Testis (tissue), 3 donors: ENCODE data around the gene PXDN. TPM values are rescaled to one million over a fixed set of nuclear protein-coding genes. Genes with fewer than 3 reads are reported as not detected.

ENCODE experiments used
- DNase-seq: peaks from one replicate; pipeline ENCODE4 v3.0.0-alpha.2; 2019
- H3K27ac ChIP-seq, 2 donors: fragments of 200-600 bp; sonication (generic); one replicate each; pipeline ENCODE4 v1.5.1; 2019
- H3K27me3 ChIP-seq: fragments of 200-600 bp; sonication (generic); one replicate; pipeline ENCODE4 v1.5.1; 2019
- H3K36me3 ChIP-seq: fragments of 200-600 bp; sonication (generic); one replicate; pipeline ENCODE4 v1.5.1; 2017; ENCODE audit warnings: low read depth; ENCODE audit errors: missing control alignments
- H3K4me1 ChIP-seq: fragments of 200-600 bp; sonication (generic); one replicate; pipeline ENCODE4 v1.5.1; 2019
- H3K4me3 ChIP-seq, 2 donors: fragments of 200-600 bp; sonication (generic); one replicate each; pipeline ENCODE4 v1.5.1; 2017 to 2019
- H3K9me3 ChIP-seq: fragments of 200-600 bp; sonication (generic); one replicate; pipeline ENCODE4 v1.5.1; 2017
- CTCF ChIP-seq, 3 experiments: fragments of 450-650 bp in 2 of 3; fragments of 200-600 bp in 1 of 3; sonication (generic) in 1 of 3; IDR thresholded peaks; one replicate each; pipeline ENCODE4 v1.5.1; 2016 to 2019; ENCODE audit warnings: antibody characterized with exemption in 3 of 3, mild to moderate bottlenecking in 2 of 3, moderate library complexity in 1 of 3
- POLR2A ChIP-seq: fragments of 450-650 bp; IDR thresholded peaks from one replicate; pipeline ENCODE4 v1.6.1; 2017; ENCODE audit warnings: antibody characterized with exemption, mild to moderate bottlenecking, moderate library complexity
- WGBS, 2 donors: methylation state at CpG; one replicate each; pipeline ENCODE4 v1.1.5; 2018; 5-methylcytosine and 5-hydroxymethylcytosine counted together
- intact Hi-C: fragments of 100-400 bp; cut with DNase I; formaldehyde crosslinking; loops from one replicate; pipeline ENCODE4 v1.15.1; 2023; ENCODE audit warnings: low total_unique reads
- polyA plus RNA-seq: library from polyadenylated mRNA; stranded (reverse); fragments of 350-450 nt; fragmentation: Illumina TruSeq; extraction: RNeasy Lipid Tissue Mini Kit (QIAGEN cat#74804); gene quantifications from one replicate; pipeline ENCODE4 v1.2.3, GENCODE V29; 2014; ENCODE audit warnings: low read depth, low replicate concordance; ENCODE audit not compliant: insufficient read depth
- total RNA-seq, 2 donors: library from RNA; depleted of rRNA; stranded (reverse); fragments of >200 nt; gene quantifications; one replicate each; pipeline ENCODE4 v1.2.3, GENCODE V29; 2016

The PXDN gene
- total and polyA plus RNA-seq, 3 donors from 2014 or later = 26.7 to 41.8 (median 33.8) TPM

DNA sequence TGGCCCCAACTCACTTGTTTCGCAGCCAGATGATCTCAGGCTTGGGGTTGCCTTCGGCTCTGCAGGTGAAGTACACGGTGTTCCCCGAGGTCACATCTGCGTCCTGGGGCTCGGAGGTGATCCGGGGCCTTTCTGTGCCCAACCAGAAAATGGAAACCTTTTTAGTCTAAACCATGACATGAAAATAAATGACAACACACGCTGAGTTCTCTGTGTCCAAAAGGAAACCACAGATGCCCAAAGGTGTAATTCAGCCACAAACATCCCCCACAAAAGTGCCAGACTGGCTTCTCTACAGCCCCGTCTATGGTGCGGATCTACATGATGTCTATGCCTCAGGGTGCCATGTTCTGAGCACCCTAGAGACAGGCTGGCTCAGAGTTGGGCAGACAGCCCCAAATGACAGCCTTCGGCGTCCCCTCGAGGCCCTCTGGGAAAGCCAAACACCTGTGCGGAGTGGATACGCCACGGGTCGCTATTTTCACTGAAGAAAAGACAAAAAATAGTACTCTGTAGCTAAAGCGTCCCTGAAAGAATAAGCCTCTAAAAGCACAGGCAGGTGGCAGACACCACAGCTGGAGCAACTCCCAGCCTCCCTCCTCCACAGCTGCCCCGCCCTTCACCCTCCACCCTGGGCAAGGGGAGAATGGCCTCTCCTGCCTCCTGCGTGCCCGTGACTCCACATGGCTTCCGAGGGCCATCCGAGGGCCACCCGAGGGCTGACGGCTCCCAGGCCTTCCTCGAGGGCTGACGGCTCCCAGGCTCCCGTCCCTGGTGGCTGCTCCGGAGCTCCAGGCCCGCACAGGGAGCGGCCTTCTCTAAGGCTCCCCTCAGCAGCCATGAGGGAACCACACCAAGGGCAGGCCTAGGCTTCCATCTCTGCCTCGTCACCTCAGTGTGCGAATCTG lies 67.1 kb downstream of the PXDN start:
- Histone ChIP-seq H3K4me1 (no peaks in the 10 kb centered on the region), H3K4me3 (no peak overlapping the region), H3K27me3 (no peaks in the 10 kb centered on the region), H3K36me3 (no peaks in the 10 kb centered on the region), H3K9me3 (no peaks in the 10 kb centered on the region), H3K27ac (no peak overlapping the region)
- intact Hi-C loops = no loop called here
- WGBS, 2 donors = 89 to 93% methylated on average over 30 to 33 of the region's 33 CpGs
- peak; percentile 5 for DNase-seq
- TF ChIP-seq CTCF (IDR thresholded peaks at IDR 0.05) (no peak), POLR2A (no peak)

GRCh38 chr2:1676091-1676912 lies 68.0 kb downstream of the PXDN start:
- DNase-seq = peak; percentile 12
- Histone ChIP-seq H3K27ac (no peak overlapping the region), H3K9me3 (no peaks in the 10 kb centered on the region), H3K27me3 (no peaks in the 10 kb centered on the region), H3K4me3 (no peak overlapping the region), H3K4me1 (no peaks in the 10 kb centered on the region), H3K36me3 (no peaks in the 10 kb centered on the region)
- WGBS, 2 donors = 91 to 94% methylated on average over 26 of the region's 26 CpGs
- TF ChIP-seq CTCF (IDR thresholded peaks at IDR 0.05) (no peak), POLR2A (no peak)
- intact Hi-C loops = no loop called here

GRCh38 chr2:1675633-1676032 lies 68.7 kb downstream of the PXDN start:
- Histone ChIP-seq H3K27ac (no peak overlapping the region), H3K9me3 (no peaks in the 10 kb centered on the region), H3K4me3 (no peak overlapping the region), H3K27me3 (no peaks in the 10 kb centered on the region), H3K4me1 (no peaks in the 10 kb centered on the region), H3K36me3 (no peaks in the 10 kb centered on the region)
- TF ChIP-seq CTCF (IDR thresholded peaks at IDR 0.05) (no peak), POLR2A (no peak)
- intact Hi-C loops = no loop called here
- 67 to 70% methylated on average over 7 to 8 of the region's 8 CpGs for WGBS, 2 donors
- peak; percentile 14 for DNase-seq

- intact Hi-C loops = no loop called here
- 88 to 94% methylated on average over 18 of the region's 18 CpGs for WGBS, 2 donors
- H3K27me3 ChIP-seq = no peaks in the 10 kb centered on the region
- H3K36me3 ChIP-seq = no peaks in the 10 kb centered on the region
- no peak overlapping the region for H3K4me3 ChIP-seq
- no peak for TF ChIP-seq POLR2A
- TF ChIP-seq CTCF (IDR thresholded peaks at IDR 0.05) = no peak
- no peak overlapping the region for H3K27ac ChIP-seq
- no peak for DNase-seq
- no peaks in the 10 kb centered on the region for H3K4me1 ChIP-seq
- no peaks in the 10 kb centered on the region for H3K9me3 ChIP-seq
These were observed 69.4 kb downstream of the PXDN start for GRCh38 chr2:1674766-1675397.
